HepG2 (cell line): ENCODE results near the gene MTHFD1L. TPM values are rescaled to one million over a fixed set of nuclear protein-coding genes. Genes with fewer than 3 reads are reported as not detected.

ENCODE experiments used
- ATAC-seq: fragments of 200-7000 bp; cut with Tn5 transposase; 3 replicates; pipeline ENCODE4 v1.9.1; 2020; ENCODE audit warnings: mild to moderate bottlenecking, moderate library complexity
- BruUV-seq: library from RNA; stranded (reverse); fragments of 400-500 nt; replicated peaks from 2 replicates; lab custom pipeline; 2021; lab: Mats Ljungman, UMichigan
- CTCF ChIA-PET: fragments of 300-600 bp; formaldehyde crosslinking; extraction: SDS; loops from one replicate; lab custom pipeline; 2021; ENCODE audit warnings: low total read pairs, inconsistent platforms, low intra/inter-chr PET ratio; lab: Yijun Ruan, JAX
- POLR2A ChIA-PET: fragments of 350-600 bp; sonication (Branson Sonifier 250); formaldehyde crosslinking; loops from one replicate; lab custom pipeline; 2020; ENCODE audit warnings: antibody characterized with exemption, inconsistent platforms; lab: Yijun Ruan, JAX
- DNase-seq: peaks from one replicate; pipeline ENCODE4 v3.0.0-alpha.2; 2015; ENCODE audit warnings: low spot score
- FAIRE-seq: peaks from 3 replicates; lab custom pipeline; 2011; peaks lifted over from hg19 to GRCh38; lab: Jason Lieb, UNC
- H2AFZ ChIP-seq: one replicate; pipeline ENCODE4 v1.6.1; 2011; ENCODE audit warnings: low read length, inconsistent platforms
- H3K27ac ChIP-seq: fragments of 300-600 bp; 3 replicates; pipeline ENCODE4 v1.8.0; 2011; ENCODE audit warnings: mixed run types, mild to moderate bottlenecking, mixed read lengths, low read length, inconsistent platforms; ENCODE audit not compliant: insufficient read depth; ENCODE audit errors: extremely low read length
- H3K27me3 ChIP-seq, 2 experiments: fragments of 200-600 bp in 1 of 2; 2 replicates in 1 of 2; 3 replicates in 1 of 2; pipeline versions ENCODE4 v1.6.0 to v1.8.0; 2011; ENCODE audit warnings: low read length in 2 of 2, mild to moderate bottlenecking in 2 of 2, moderate library complexity in 2 of 2, inconsistent platforms in 1 of 2; ENCODE audit not compliant: insufficient read depth in 2 of 2, control insufficient read depth in 1 of 2
- H3K36me3 ChIP-seq, 2 experiments: fragments of 200-600 bp in 1 of 2; replicated peaks in 1 of 2; 2 replicates in 1 of 2; 3 replicates in 1 of 2; pipeline versions ENCODE4 v1.5.1 to v1.8.0; 2011; ENCODE audit warnings: low read length in 2 of 2, inconsistent platforms in 1 of 2; ENCODE audit not compliant: insufficient read depth in 2 of 2, control insufficient read depth in 1 of 2
- H3K4me1 ChIP-seq: 2 replicates; pipeline ENCODE4 v1.5.1; 2012; ENCODE audit warnings: low read length, inconsistent platforms; ENCODE audit not compliant: insufficient read depth
- H3K4me2 ChIP-seq: 2 replicates; pipeline ENCODE4 v1.6.0; 2011; ENCODE audit warnings: low read depth, low read length, inconsistent platforms
- H3K4me3 ChIP-seq, 3 experiments: fragments of 200-600 bp in 1 of 3; sonication (generic), shearing (Covaris generic) in 1 of 3; replicated peaks in 1 of 3; 2 replicates each; pipeline ENCODE4 v1.5.1; 2011 to 2016; ENCODE audit warnings: low read length in 3 of 3, inconsistent platforms in 2 of 3, low read depth in 2 of 3, mild to moderate bottlenecking in 2 of 3, control low read depth in 1 of 3, mixed read lengths in 1 of 3; ENCODE audit not compliant: insufficient read depth in 1 of 3
- H3K79me2 ChIP-seq: one replicate; pipeline ENCODE4 v1.6.1; 2011; ENCODE audit warnings: low read length, inconsistent platforms; ENCODE audit not compliant: insufficient read depth
- H3K9ac ChIP-seq: 2 replicates; pipeline ENCODE4 v1.6.0; 2011; ENCODE audit warnings: mild to moderate bottlenecking, low read depth, low read length, inconsistent platforms; ENCODE audit not compliant: insufficient read depth
- H3K9me3 ChIP-seq: 2 replicates; pipeline ENCODE4 v1.5.1; 2012; ENCODE audit warnings: mild to moderate bottlenecking, low read length
- H4K20me1 ChIP-seq: 2 replicates; pipeline ENCODE4 v1.6.0; 2011; ENCODE audit warnings: inconsistent platforms, mild to moderate bottlenecking, low read length, moderate library complexity; ENCODE audit not compliant: insufficient read depth
- ARNTL ChIP-seq: sonication (generic); formaldehyde crosslinking; IDR thresholded peaks from 2 replicates; pipeline ENCODE4 v1.4.0; 2020; ENCODE audit warnings: mild to moderate bottlenecking, missing genetic modification reagents
- HDAC1 ChIP-seq: sonication (generic); formaldehyde crosslinking; IDR thresholded peaks from 2 replicates; pipeline ENCODE4 v1.5.1; 2020; ENCODE audit warnings: mild to moderate bottlenecking, missing genetic modification reagents
- JARID2 ChIP-seq: sonication (generic); formaldehyde crosslinking; IDR thresholded peaks from 2 replicates; pipeline ENCODE4 v1.8.1; 2023; ENCODE audit warnings: missing genetic modification reagents, inconsistent platforms; ENCODE audit not compliant: insufficient replicate concordance
- MBD4 ChIP-seq: IDR thresholded peaks from 2 replicates; pipeline ENCODE4 v1.6.1; 2012; ENCODE audit warnings: low read length, inconsistent platforms, borderline replicate concordance
- SMAD9 ChIP-seq: sonication (generic); formaldehyde crosslinking; IDR thresholded peaks from 2 replicates; pipeline ENCODE4 v1.5.1; 2020; ENCODE audit warnings: mild to moderate bottlenecking, missing genetic modification reagents
- TARDBP ChIP-seq: sonication (generic); formaldehyde crosslinking; IDR thresholded peaks from 2 replicates; pipeline ENCODE4 v1.8.0; 2022; ENCODE audit warnings: mild to moderate bottlenecking, missing genetic modification reagents
- ZNF180 ChIP-seq: sonication (generic); formaldehyde crosslinking; IDR thresholded peaks from 2 replicates; pipeline ENCODE4 v1.4.0; 2020; ENCODE audit warnings: low read depth, missing genetic modification reagents, borderline replicate concordance
- ZNF264 ChIP-seq: sonication (generic); formaldehyde crosslinking; IDR thresholded peaks from 2 replicates; pipeline ENCODE4 v1.4.0; 2020; ENCODE audit warnings: missing genetic modification reagents
- ZNF326 ChIP-seq: sonication (generic); formaldehyde crosslinking; IDR thresholded peaks from 2 replicates; pipeline ENCODE4 v1.4.0; 2020; ENCODE audit warnings: missing genetic modification reagents, borderline replicate concordance
- ZNF335 ChIP-seq: sonication (generic); formaldehyde crosslinking; IDR thresholded peaks from 2 replicates; pipeline ENCODE4 v1.4.0; 2020; ENCODE audit warnings: missing genetic modification reagents
- ZNF383 ChIP-seq: sonication (generic); formaldehyde crosslinking; IDR thresholded peaks from 2 replicates; pipeline ENCODE4 v1.4.0; 2020; ENCODE audit warnings: missing genetic modification reagents, mild to moderate bottlenecking, borderline replicate concordance
- ZNF589 ChIP-seq: sonication (generic); formaldehyde crosslinking; conservative IDR thresholded peaks from 2 replicates; pipeline ENCODE4 v1.8.0; 2022; ENCODE audit warnings: mild to moderate bottlenecking, moderate library complexity, missing genetic modification reagents
- ZNF629 ChIP-seq: sonication (generic); formaldehyde crosslinking; conservative IDR thresholded peaks from 2 replicates; pipeline ENCODE4 v1.5.0; 2020; ENCODE audit warnings: missing genetic modification reagents
- ZNF768 ChIP-seq: sonication (generic); formaldehyde crosslinking; IDR thresholded peaks from 2 replicates; pipeline ENCODE4 v1.4.0; 2020; ENCODE audit warnings: missing genetic modification reagents
- ZNF816 ChIP-seq: sonication (generic); formaldehyde crosslinking; IDR thresholded peaks from 2 replicates; pipeline ENCODE4 v1.8.0; 2022; ENCODE audit warnings: missing genetic modification reagents, mild to moderate bottlenecking, borderline replicate concordance
- WGBS: methylation state at CpG from one replicate; pipeline ENCODE4 v1.1.6; 2017; ENCODE audit warnings: low lambda C conversion rate; 5-methylcytosine and 5-hydroxymethylcytosine counted together
- in situ Hi-C: cut with HindIII; loops from 2 replicates; pipeline ENCODE4 v1.10.0; 2017; ENCODE audit warnings: low pct_unique_long_range_greater_than_20kb; ENCODE audit not compliant: extremely low pct_ligation_motif_present
- intact Hi-C: fragments of 100-400 bp; cut with micrococcal nuclease; formaldehyde crosslinking; loops from one replicate; pipeline ENCODE4 v1.10.0; 2022; ENCODE audit not compliant: unreplicated experiment
- polyA plus RNA-seq, 8 experiments: library from polyadenylated mRNA; depleted of rRNA in 3 of 8; stranded (reverse) in 7 of 8; unstranded in 1 of 8; fragments of >200 nt; fragmentation: Illumina TruSeq in 4 of 8; extraction: Trizol in 4 of 8; gene quantifications; 2 replicates each; pipeline versions ENCODE4 v1.2.1 to v1.2.3, GENCODE V29; 2011 to 2016; ENCODE audit warnings: low read depth in 4 of 8, missing spikeins in 1 of 8, mixed read lengths in 1 of 8; ENCODE audit not compliant: insufficient read depth in 1 of 8
- total RNA-seq, 5 experiments: library from RNA; depleted of rRNA; stranded (reverse); fragments of >200 nt; fragmentation: Illumina TruSeq; extraction: Trizol; gene quantifications; 2 replicates each; pipeline ENCODE4 v1.2.3, GENCODE V29; 2016; ENCODE audit warnings: low read depth in 1 of 5
- TF ChIP-seq, protein P1 (sequence below): sonication (generic); formaldehyde crosslinking; conservative IDR thresholded peaks from 2 replicates; pipeline ENCODE4 v1.8.0; 2022; ENCODE audit warnings: low read depth, missing genetic modification reagents
- TF ChIP-seq, protein P2 (sequence below): IDR thresholded peaks from 2 replicates; pipeline ENCODE4 v1.6.1; 2016; ENCODE audit warnings: low read depth, borderline replicate concordance

MTHFD1L gene
- total and polyA plus RNA-seq, 2 of the 13 experiments (the other 11 are each of a cell fraction or from before 2014, with no cell fraction given): 24.0 to 39.6 TPM

DNA sequence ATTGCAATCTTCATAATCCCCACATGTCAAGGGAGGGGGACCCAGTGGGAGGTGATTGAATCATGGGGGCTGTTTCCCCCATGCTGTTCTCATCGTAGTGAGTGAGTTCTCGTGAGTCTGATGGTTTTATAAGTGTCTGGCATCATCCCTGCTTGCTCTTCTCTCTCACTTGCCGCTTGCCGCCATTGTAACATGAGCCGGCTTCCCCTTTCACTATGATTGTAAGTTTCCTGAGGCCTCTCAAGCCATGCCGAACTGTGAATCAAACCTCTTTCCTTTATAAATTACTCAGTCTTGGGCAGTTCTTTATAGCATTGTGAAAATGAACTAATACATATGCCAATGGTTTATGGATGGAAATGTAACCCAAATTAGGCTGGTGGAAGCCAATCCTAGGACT lies 264.8 kb downstream of the MTHFD1L start:
- TF ChIP-seq MBD4: no peak
- no peak for TF ChIP-seq ZNF335 (CRISPR knock-in tag)
- TF ChIP-seq ZNF264: no peak
- no peak for TF ChIP-seq ZNF629 (CRISPR knock-in tag)
- TF ChIP-seq, all 625 proteins: peak for 0
- BruUV-seq: no TSS peak
- DNase-seq (no peak), FAIRE-seq (no peak), ATAC-seq (no peak)
- Histone ChIP-seq H3K4me3 (no peak overlapping the region), H3K9ac (no peak overlapping the region), H3K36me3 (no peaks in the 10 kb centered on the region), H2AFZ (no peak overlapping the region), H3K9me3 (0 out of 2 replicates have a peak, but pooled peaks cover 4% of the 10 kb centered on the region), H4K20me1 (no peaks in the 10 kb centered on the region), H3K27ac (no peak overlapping the region), H3K79me2 (no peaks in the 10 kb centered on the region), H3K27me3 (no peaks in the 10 kb centered on the region), H3K4me2 (no peak overlapping the region), H3K4me1 (peaks cover 28% of the 10 kb centered on the region)
- ChIA-PET POLR2A (no interaction called here), CTCF (no interaction called here)
- in situ Hi-C loops: no loop called here
- intact Hi-C loops: no loop called here
- 91% methylated on average over 6 of the region's 6 CpGs for WGBS

DNA sequence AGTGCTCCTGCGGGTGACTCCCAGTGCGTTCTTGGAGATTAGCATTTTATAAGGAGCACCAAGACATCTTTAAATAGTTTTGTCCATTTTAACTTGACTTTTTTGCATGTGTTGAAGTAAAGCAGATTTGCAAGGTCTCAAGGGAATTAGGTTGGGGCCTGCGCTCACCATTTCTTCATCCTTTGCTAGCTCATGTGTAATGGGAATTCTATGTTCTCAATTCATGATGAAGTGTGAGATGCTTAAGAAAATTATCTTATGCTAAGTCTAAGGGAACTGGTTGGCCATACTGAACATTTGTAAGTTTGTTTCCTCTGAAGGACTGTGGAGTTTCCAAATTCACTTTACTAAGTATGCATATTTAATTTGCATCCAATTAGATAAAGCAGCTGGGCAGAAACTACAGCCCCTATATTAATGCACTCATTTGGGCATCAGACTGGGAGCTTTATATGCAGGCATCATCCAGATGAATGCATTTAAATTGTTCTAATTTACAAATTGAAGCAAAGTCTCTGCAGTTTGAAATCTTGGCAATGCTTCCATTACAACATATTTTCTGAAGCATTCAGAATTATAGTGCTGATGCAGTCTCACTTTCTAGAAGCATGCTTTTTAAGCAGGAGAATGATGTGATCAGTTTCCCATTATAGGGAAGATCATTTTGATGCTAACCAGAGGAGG lies 266.0 kb downstream of the MTHFD1L start:
- no peak for DNase-seq
- ChIA-PET POLR2A (no interaction called here), CTCF (no interaction called here)
- no peaks in the 10 kb centered on the region for H3K36me3 ChIP-seq
- H3K4me1 ChIP-seq: peaks cover 24% of the 10 kb centered on the region
- no peak for ATAC-seq
- no peaks in the 10 kb centered on the region for H3K27me3 ChIP-seq
- BruUV-seq: no TSS peak
- no peak overlapping the region for H3K4me3 ChIP-seq
- intact Hi-C loops: no loop called here
- 0 out of 2 replicates have a peak, but pooled peaks cover 4% of the 10 kb centered on the region for H3K9me3 ChIP-seq
- H4K20me1 ChIP-seq: no peaks in the 10 kb centered on the region
- in situ Hi-C loops: no loop called here
- no peak overlapping the region for H3K4me2 ChIP-seq
- H3K79me2 ChIP-seq: no peaks in the 10 kb centered on the region
- no peak overlapping the region for H2AFZ ChIP-seq
- WGBS: 96% methylated on average over 3 of the region's 3 CpGs
- no peak for FAIRE-seq
- no peak overlapping the region for H3K27ac ChIP-seq
- H3K9ac ChIP-seq: no peak overlapping the region
- TF ChIP-seq ZNF326 (CRISPR knock-in tag) (no peak), TARDBP (CRISPR knock-in tag) (no peak), ZNF180 (CRISPR knock-in tag) (no peak), ZNF589 (CRISPR knock-in tag) (no peak), ZNF816 (CRISPR knock-in tag) (no peak), ZNF768 (CRISPR knock-in tag) (no peak), JARID2 (CRISPR knock-in tag) (no peak), SMAD9 (CRISPR knock-in tag) (no peak), ARNTL (CRISPR knock-in tag) (no peak), HDAC1 (CRISPR knock-in tag) (no peak), ZNF383 (CRISPR knock-in tag) (no peak)
- TF ChIP-seq, protein P1, sequence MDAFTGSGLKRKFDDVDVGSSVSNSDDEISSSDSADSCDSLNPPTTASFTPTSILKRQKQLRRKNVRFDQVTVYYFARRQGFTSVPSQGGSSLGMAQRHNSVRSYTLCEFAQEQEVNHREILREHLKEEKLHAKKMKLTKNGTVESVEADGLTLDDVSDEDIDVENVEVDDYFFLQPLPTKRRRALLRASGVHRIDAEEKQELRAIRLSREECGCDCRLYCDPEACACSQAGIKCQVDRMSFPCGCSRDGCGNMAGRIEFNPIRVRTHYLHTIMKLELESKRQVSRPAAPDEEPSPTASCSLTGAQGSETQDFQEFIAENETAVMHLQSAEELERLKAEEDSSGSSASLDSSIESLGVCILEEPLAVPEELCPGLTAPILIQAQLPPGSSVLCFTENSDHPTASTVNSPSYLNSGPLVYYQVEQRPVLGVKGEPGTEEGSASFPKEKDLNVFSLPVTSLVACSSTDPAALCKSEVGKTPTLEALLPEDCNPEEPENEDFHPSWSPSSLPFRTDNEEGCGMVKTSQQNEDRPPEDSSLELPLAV: no peak
- TF ChIP-seq, protein P2, sequence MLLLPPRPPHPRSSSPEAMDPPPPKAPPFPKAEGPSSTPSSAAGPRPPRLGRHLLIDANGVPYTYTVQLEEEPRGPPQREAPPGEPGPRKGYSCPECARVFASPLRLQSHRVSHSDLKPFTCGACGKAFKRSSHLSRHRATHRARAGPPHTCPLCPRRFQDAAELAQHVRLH (CRISPR knock-in tag): no peak
